ELR (cell line): ENCODE results near the gene TBXAS1.
A peak's percentile ranks its signal among the peaks of the same experiment; 100 is the strongest.

Experiments
- DNase-seq: peaks from one replicate; pipeline ENCODE4 v3.0.0-alpha.2; 2015; ENCODE audit warnings: low read depth

TBXAS1 gene

GRCh38 chr7:140050100-140050499 lies 221.0 kb downstream of the TBXAS1 start:
- DNase-seq = no peak

GRCh38 chr7:140051820-140052219 lies 222.8 kb downstream of the TBXAS1 start:
- DNase-seq = no peak

- DNase-seq = no peak
These were observed 224.9 kb downstream of the TBXAS1 start for GRCh38 chr7:140053812-140054539.

- no peak for DNase-seq
These were observed 225.7 kb downstream of the TBXAS1 start for GRCh38 chr7:140054751-140055150.

GRCh38 chr7:140055833-140056232 lies 226.8 kb downstream of the TBXAS1 start:
- no peak for DNase-seq

- DNase-seq = no peak
These were observed 227.5 kb downstream of the TBXAS1 start for GRCh38 chr7:140056431-140057142.

- DNase-seq = no peak
These were observed 228.1 kb downstream of the TBXAS1 start for GRCh38 chr7:140057143-140057535.

- no peak for DNase-seq
These were observed 229.5 kb downstream of the TBXAS1 start for GRCh38 chr7:140058517-140058916.

GRCh38 chr7:140059273-140060242 lies 230.5 kb downstream of the TBXAS1 start:
- DNase-seq = peak; percentile 91

- DNase-seq = peak; percentile 28
These were observed 231.2 kb downstream of the TBXAS1 start for GRCh38 chr7:140060243-140060630.

- peak; percentile 14 for DNase-seq
These were observed 231.9 kb downstream of the TBXAS1 start for GRCh38 chr7:140060788-140061606.

GRCh38 chr7:140061607-140061930 lies 232.5 kb downstream of the TBXAS1 start:
- DNase-seq = no peak

GRCh38 chr7:140062118-140062527 lies 233.1 kb downstream of the TBXAS1 start:
- DNase-seq = peak; percentile 25

GRCh38 chr7:140062528-140063299 lies 233.7 kb downstream of the TBXAS1 start, which contains the start of gene PARP12:
Gene PARP12, minus strand, starts transcription at chr7:140062951. Its CDS starts 104 bp downstream, at chr7:140062847.
- peak; percentile 83 for DNase-seq

- DNase-seq = no peak
These were observed 238.0 kb downstream of the TBXAS1 start for GRCh38 chr7:140067052-140067451.

GRCh38 chr7:140068033-140068432 lies 239.0 kb downstream of the TBXAS1 start:
- no peak for DNase-seq

- no peak for DNase-seq
These were observed 240.4 kb downstream of the TBXAS1 start for GRCh38 chr7:140069298-140069949.
